Peyer's patch (tissue), 4 donors: ENCODE results near the gene NPY4R.
"Not testable (repeated sequence)": the region's sequence is repeated elsewhere in the genome, so short reads cannot be mapped to it uniquely, and the experiment has no call there.

Source experiments
- POLR2A ChIP-seq, 2 donors: fragments of 450-650 bp; IDR thresholded peaks; one replicate each; pipeline ENCODE4 v1.5.1; 2017; ENCODE audit warnings: antibody characterized with exemption in 2 of 2, mild to moderate bottlenecking in 2 of 2, moderate library complexity in 2 of 2
- TF ChIP-seq, protein P1 (sequence below), 6 experiments: fragments of 450-650 bp in 4 of 6; fragments of 200-600 bp in 2 of 6; sonication (generic) in 1 of 6; IDR thresholded peaks; one replicate each; pipeline ENCODE4 v1.5.1; 2017 to 2019; ENCODE audit warnings: antibody characterized with exemption in 6 of 6, mild to moderate bottlenecking in 3 of 6, moderate library complexity in 1 of 6

DNA sequence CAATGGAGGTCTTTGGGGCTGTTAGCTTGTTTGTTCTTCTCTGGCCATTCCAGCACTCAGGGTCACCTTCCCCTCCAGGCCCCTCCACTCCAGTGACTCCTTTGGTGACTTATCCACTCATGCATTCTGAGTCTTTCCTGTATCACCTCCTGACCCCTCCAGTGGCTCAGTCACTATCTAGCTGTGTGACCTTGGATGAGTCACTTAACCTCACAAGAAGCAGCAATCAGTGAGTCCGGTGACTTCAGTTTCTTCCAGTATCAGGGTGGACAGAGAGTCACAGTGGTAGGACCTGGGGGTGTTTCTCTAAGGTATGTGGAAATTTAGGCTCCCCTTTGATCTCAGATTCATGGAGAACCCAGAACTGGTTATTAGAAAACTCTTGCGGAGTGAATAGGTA lies 9.8 kb downstream of the NPY4R start:
- TF ChIP-seq, protein P1, sequence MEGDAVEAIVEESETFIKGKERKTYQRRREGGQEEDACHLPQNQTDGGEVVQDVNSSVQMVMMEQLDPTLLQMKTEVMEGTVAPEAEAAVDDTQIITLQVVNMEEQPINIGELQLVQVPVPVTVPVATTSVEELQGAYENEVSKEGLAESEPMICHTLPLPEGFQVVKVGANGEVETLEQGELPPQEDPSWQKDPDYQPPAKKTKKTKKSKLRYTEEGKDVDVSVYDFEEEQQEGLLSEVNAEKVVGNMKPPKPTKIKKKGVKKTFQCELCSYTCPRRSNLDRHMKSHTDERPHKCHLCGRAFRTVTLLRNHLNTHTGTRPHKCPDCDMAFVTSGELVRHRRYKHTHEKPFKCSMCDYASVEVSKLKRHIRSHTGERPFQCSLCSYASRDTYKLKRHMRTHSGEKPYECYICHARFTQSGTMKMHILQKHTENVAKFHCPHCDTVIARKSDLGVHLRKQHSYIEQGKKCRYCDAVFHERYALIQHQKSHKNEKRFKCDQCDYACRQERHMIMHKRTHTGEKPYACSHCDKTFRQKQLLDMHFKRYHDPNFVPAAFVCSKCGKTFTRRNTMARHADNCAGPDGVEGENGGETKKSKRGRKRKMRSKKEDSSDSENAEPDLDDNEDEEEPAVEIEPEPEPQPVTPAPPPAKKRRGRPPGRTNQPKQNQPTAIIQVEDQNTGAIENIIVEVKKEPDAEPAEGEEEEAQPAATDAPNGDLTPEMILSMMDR (IDR thresholded peaks at IDR 0.05): not testable (repeated sequence)
- TF ChIP-seq POLR2A (IDR thresholded peaks at IDR 0.05): not testable (repeated sequence)
